GM21717 (cell line): Measurements from ENCODE around the gene SLC23A2.
A peak's percentile ranks its signal among the peaks of the same experiment; 100 is the strongest.

ENCODE experiments used
- ATAC-seq: cut with Tn5 transposase; IDR thresholded peaks from one replicate; pipeline ENCODE4 v1.9.1; 2021; ENCODE audit warnings: mild to moderate bottlenecking, moderate library complexity; ENCODE audit not compliant: unreplicated experiment

Gene SLC23A2

DNA sequence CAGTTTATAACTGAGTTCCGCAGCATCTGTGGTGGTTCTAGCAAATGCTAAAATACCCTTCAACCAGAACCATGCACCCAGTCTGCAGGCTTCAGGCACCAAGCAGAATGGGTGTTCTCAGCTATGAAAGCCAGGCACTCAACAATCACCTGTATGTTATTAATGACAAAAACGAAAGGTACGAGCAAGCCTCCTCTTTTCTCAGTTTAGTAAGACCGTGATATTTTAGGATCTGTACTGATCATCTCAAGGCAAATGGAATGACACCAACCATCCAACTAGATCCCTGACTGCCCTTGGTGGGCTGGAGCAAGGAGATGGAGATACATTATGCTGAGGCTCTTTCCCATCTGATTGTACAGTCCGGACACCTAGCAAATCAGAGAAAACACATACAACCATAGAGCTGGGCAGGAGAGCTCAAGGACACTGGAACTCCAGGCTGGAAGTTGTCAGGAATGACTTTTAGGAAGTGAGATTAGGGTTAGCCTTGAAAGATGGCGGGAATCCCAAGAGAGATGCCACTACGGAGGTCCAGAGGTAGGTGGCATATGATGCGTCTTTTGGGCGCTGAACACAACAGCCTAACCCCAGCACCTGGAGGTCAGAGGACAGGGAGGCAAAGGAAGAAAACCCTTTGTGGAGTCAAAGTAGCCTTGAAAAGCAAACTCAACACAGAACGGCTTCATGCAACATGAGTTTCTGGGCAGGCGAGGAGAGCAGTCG is 33.4 kb downstream of the SLC23A2 start:
- ATAC-seq: no peak

- no peak for ATAC-seq
Measured at GRCh38 chr20:4966826-4967751, 34.2 kb downstream of the SLC23A2 start.

DNA sequence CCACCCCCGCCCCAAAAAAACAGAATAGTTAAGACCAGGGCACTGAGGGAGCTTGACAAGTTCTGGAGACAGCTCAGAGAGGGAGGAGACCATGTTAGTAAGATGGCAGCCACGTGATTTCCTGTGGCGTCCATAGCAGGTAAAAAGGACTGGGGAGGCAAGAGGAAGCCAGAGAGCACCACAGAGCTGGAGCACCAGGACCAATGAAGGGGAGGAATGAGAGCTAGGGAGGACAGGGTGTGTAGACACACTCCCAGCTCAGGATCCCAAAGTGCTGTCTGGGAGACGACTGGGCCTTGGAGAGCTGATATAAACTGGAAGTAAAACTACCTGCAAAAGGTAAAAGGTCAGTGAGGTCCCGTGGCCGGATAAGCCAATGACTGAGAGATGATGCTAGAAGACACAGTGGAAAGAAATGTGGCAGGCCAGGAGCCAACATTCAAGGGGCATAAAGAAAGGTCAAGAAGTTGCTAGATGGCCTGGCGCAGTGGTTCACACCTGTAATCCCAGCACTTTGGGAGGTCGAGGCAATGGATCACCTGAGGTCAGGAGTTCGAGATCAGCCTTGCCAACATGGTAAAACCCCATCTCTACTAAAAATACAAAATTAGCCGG is 39.0 kb downstream of the SLC23A2 start:
- no peak for ATAC-seq

DNA sequence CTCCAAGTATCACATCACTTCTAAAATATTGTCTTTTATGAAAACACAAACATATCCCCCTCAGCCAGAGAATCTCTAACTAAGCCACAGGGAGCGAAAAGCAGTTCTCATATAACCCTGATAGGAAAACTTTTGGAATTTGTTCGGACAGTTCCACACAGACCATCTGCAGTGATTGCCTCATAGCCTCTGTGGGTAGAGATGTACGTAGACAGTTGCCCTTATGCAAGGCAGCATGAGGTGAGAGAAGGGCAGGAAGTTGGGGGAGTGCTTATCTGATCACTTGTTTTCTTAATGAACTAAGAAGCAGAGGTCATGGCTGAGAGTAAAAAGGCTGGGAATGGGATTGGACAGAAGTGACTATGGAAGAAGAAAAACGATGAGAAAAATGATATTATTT is 39.6 kb downstream of the SLC23A2 start:
- ATAC-seq: no peak

- ATAC-seq: no peak
Measured at GRCh38 chr20:4959592-4959991, 41.7 kb downstream of the SLC23A2 start.

- ATAC-seq: no peak
Measured at GRCh38 chr20:4957939-4958362, 43.4 kb downstream of the SLC23A2 start.

DNA sequence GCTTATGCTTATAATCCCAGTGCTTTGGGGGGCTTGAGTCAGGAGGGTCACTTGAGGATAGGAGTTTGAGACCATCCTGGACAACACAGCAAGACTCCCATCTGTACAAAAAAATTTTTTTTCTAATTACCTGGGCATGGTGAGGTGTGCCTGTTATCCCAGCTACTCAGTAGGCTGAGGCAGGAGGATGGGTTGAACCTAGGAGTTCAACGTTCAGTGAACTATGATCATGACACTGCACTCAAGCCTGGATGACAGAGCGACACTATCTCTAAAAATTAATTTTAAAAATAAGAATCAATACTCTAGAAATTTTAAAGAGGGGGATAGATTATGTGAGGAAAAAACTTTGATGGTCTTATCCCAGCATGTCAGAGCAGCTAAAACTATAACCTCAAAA is 44.1 kb downstream of the SLC23A2 start:
- no peak for ATAC-seq

- ATAC-seq: no peak
Measured at GRCh38 chr20:4956200-4956810, 45.0 kb downstream of the SLC23A2 start.

- ATAC-seq: no peak
Measured at GRCh38 chr20:4953881-4954280, 47.4 kb downstream of the SLC23A2 start.

DNA sequence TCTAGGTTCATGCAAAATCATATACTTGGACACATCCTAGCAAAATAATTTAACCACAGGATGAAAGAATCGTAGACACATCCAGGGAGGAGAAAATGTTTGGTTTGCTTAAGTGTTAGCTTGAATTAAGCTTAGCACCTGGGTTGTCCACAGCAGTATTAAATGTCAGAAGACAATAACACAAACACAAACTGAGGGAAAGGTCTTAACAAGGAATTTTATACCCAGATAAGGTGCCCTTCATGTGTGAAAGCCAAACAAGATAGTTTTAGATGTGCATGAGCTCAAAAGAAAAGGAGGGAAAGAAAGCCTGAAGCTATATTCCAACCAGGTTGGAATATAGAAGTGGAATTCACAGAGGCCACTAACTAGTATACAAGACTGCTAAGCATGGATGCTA is 49.1 kb downstream of the SLC23A2 start:
- ATAC-seq: no peak

- no peak for ATAC-seq
Measured at GRCh38 chr20:4951299-4951698, 50.0 kb downstream of the SLC23A2 start.

DNA sequence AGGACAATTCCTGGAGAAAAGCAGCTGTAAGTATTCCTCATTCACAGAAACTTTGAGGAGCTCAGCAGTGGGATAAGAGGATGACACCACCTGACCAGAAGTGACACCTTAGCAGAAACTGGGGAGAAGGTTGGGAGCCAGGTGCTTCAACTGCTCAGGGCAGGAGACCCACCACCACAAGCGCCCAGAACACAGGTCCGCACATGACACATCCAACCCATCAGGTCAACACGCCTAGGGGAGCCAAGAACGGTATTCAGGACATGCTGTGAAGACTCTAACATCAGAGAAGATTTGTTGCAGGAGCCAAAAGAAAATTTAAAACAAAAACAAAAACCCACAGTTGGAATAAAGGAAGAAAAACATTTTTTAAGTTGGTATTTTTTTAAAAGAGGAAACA is 50.5 kb downstream of the SLC23A2 start:
- no peak for ATAC-seq

DNA sequence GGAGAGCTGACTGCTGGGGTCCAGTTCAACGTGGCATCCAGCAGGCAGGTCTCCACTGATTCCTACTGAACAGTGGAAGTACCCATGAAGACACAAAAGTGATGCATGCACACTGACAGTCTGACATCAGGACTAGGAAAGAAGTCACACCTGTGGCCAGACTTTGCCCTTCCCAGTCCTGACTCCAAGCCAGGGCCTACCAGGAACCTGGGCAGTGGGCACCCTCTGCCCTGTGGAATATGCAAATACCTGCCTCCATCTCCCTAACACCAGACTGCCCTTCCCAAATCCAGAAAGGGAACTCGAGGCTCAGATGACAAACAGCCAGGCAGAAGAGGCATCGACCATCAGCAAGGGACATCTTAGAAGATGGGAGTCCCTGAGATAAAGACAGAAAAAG is 50.9 kb downstream of the SLC23A2 start:
- no peak for ATAC-seq

DNA sequence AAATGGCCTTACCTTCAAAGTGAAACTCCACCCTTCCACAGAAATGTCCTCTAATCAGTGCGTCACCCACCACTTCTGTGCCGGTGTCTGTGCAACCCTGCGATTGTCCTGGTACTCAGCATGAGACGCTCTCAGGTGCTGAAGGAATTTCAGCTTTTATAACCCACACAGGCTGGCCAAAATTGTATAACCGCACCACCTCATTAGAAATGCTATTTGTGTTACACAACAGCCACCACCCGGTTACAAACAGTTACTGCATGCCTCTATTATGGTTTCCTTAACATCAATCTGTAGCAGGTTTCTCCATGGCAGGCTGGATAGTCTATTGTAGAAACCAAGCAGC is 51.5 kb downstream of the SLC23A2 start:
- ATAC-seq: peak; percentile 69

GRCh38 chr20:4947817-4948559 is 53.3 kb downstream of the SLC23A2 start:
- no peak for ATAC-seq

- ATAC-seq: no peak
Measured at GRCh38 chr20:4946986-4947385, 54.3 kb downstream of the SLC23A2 start.

- no peak for ATAC-seq
Measured at GRCh38 chr20:4946585-4946984, 54.7 kb downstream of the SLC23A2 start.

GRCh38 chr20:4944518-4945313 is 56.6 kb downstream of the SLC23A2 start:
- ATAC-seq: no peak

DNA sequence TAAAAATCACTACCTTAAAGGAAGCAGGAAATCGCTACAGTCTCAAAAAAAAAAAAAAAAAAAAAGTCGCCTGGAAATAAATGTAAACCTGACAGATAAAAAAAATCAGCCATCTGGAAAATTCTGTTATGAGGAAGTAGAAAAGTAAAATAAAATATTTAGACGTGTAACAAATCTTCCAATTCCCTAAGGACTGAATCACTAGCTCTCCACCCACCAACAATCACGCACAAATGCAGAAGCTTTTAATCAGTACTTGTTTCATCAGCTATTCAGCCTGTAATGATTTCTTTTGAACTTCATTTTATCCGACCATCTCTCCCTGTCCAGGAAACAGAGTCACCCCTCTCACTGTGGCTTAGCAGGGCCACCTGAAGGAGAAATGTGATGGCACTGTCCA is 59.0 kb downstream of the SLC23A2 start:
- ATAC-seq: no peak
